PC-9 (cell line): ENCODE data around the gene TBL2. TPM values are rescaled to one million over a fixed set of nuclear protein-coding genes. Genes with fewer than 3 reads are reported as not detected.
"Not testable (repeated sequence)": the region's sequence is repeated elsewhere in the genome, so short reads cannot be mapped to it uniquely, and the experiment has no call there.

Source experiments
- BruUV-seq: library from RNA; stranded (reverse); fragments of 400-500 nt; replicated peaks from 2 replicates; lab custom pipeline; 2021; lab: Mats Ljungman, UMichigan
- CTCF ChIA-PET: fragments of 300-600 bp; sonication (Branson Sonifier 250); formaldehyde crosslinking; loops from one replicate; lab custom pipeline; 2022; ENCODE audit warnings: antibody characterized with exemption; lab: Charles Lee
- POLR2A ChIA-PET: fragments of 300-600 bp; sonication (Branson Sonifier 250); formaldehyde crosslinking; loops from one replicate; lab custom pipeline; 2022; ENCODE audit warnings: antibody characterized with exemption; ENCODE audit not compliant: unreplicated experiment; lab: Charles Lee
- DNase-seq, 2 experiments: peaks; one replicate each; pipeline versions ENCODE4 v3.0.0 to v3.0.0-alpha.2; 2015 to 2022; ENCODE audit warnings: mixed read lengths in 1 of 2
- H2AFZ ChIP-seq: fragments of 200-600 bp; sonication (generic); 2 replicates; pipeline ENCODE4 v1.8.1; 2017; ENCODE audit warnings: antibody characterized with exemption
- H3F3A ChIP-seq: fragments of 200-600 bp; sonication (generic); 2 replicates; pipeline ENCODE4 v1.8.1; 2017; ENCODE audit warnings: antibody characterized with exemption, mild to moderate bottlenecking, low read depth; ENCODE audit not compliant: insufficient read depth
- H3K27ac ChIP-seq: fragments of 200-600 bp; sonication (generic); 2 replicates; pipeline ENCODE4 v1.6.1; 2016; ENCODE audit warnings: mixed run types
- H3K27me3 ChIP-seq: fragments of 200-600 bp; sonication (generic); 2 replicates; pipeline ENCODE4 v1.6.1; 2016; ENCODE audit warnings: low read depth, mixed run types; ENCODE audit not compliant: insufficient read depth
- H3K36me3 ChIP-seq: fragments of 200-600 bp; sonication (generic); 2 replicates; pipeline ENCODE4 v1.6.1; 2016; ENCODE audit warnings: low read depth, mixed run types
- H3K4me1 ChIP-seq: fragments of 200-600 bp; sonication (generic); replicated peaks from 2 replicates; pipeline ENCODE4 v1.6.1; 2016; ENCODE audit warnings: mixed run types; ENCODE audit not compliant: insufficient read depth
- H3K4me2 ChIP-seq: fragments of 200-600 bp; sonication (generic); 2 replicates; pipeline ENCODE4 v1.6.1; 2017; ENCODE audit warnings: mixed run types
- H3K4me3 ChIP-seq: fragments of 200-600 bp; sonication (generic); 2 replicates; pipeline ENCODE4 v1.6.1; 2016; ENCODE audit warnings: mixed run types
- H3K79me2 ChIP-seq: fragments of 200-600 bp; sonication (generic); 2 replicates; pipeline ENCODE4 v1.6.1; 2017; ENCODE audit warnings: low read depth, mixed run types
- H3K9me2 ChIP-seq: fragments of 200-600 bp; sonication (generic); 2 replicates; pipeline ENCODE4 v1.8.1; 2017; ENCODE audit warnings: mild to moderate bottlenecking; ENCODE audit not compliant: insufficient read depth
- H3K9me3 ChIP-seq: fragments of 200-600 bp; sonication (generic); 2 replicates; pipeline ENCODE4 v1.8.1; 2016; ENCODE audit warnings: low read depth; ENCODE audit not compliant: insufficient read depth
- H4K20me1 ChIP-seq: fragments of 200-600 bp; sonication (generic); 2 replicates; pipeline ENCODE4 v1.8.1; 2017; ENCODE audit not compliant: insufficient read depth
- CTCF ChIP-seq: fragments of 200-600 bp; sonication (generic); conservative IDR thresholded peaks from 2 replicates; pipeline ENCODE4 v1.6.1; 2017; ENCODE audit warnings: mixed run types, antibody characterized with exemption, mild to moderate bottlenecking, moderate library complexity
- EZH2 ChIP-seq: fragments of 200-600 bp; sonication (generic); IDR thresholded peaks from 2 replicates; pipeline ENCODE4 v1.8.0; 2017; ENCODE audit warnings: antibody characterized with exemption, low read depth
- intact Hi-C: fragments of 100-400 bp; cut with micrococcal nuclease; formaldehyde crosslinking; loops from one replicate; pipeline ENCODE4 v1.10.0; 2022; ENCODE audit not compliant: unreplicated experiment
- total RNA-seq: library from RNA; stranded (reverse); gene quantifications from 2 replicates; pipeline ENCODE4 v1.2.3, GENCODE V29; 2021

The TBL2 gene
- total RNA-seq, 1 experiment from 2014 or later, result 49.2 TPM

DNA sequence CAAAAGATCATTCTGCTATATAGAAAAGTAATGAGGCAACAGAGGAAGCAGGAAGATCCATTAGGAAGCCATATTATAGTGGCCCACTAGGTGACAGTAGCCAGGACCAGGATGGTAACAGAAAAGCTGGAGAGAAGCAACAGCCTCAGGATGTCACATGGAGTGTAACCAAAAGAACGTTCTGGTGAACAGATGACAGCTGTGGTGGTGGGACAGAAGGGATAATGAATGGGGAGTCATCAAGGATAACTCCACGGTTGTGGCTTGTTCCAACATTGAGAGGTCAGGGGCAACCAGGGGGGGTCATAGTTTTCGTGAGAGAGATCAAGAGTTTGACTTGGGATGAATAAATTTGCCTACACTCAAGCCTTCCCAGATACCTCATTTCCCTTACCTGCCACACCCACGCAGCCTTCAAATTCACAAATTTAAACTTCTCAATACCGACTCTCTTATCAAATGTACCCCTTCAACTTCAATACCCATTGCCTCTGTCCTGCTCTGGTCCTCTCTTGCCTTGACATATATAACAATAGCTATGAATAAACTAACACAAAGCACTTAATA, 9.3 kb downstream of the TBL2 start:
- no peaks in the 10 kb centered on the region for H3K27me3 ChIP-seq
- no peaks in the 10 kb centered on the region for H3K9me3 ChIP-seq
- H3K4me1 ChIP-seq, result no peaks in the 10 kb centered on the region
- H3K27ac ChIP-seq, result no peak overlapping the region
- TF ChIP-seq EZH2, result no peak
- TF ChIP-seq CTCF, result no peak
- CTCF ChIA-PET, result interaction anchor here (0.5 to 0.6 kb wide), 2 partner anchors 164 to 1039 kb away, joined by 4 to 7 read pairs; no protein-coding TSS in a partner anchor
- H3K4me2 ChIP-seq, result no peak overlapping the region
- intact Hi-C loops, result no loop called here
- H3F3A ChIP-seq, result peaks cover 35% of the 10 kb centered on the region; the same call in 1 of the 2 replicates
- no peak for DNase-seq
- no peaks in the 10 kb centered on the region for H3K79me2 ChIP-seq
- no peak overlapping the region for H3K4me3 ChIP-seq
- no peaks in the 10 kb centered on the region for H3K9me2 ChIP-seq
- no peak overlapping the region for H2AFZ ChIP-seq
- POLR2A ChIA-PET, result interaction anchor here (0.7 kb wide), 1 partner anchor 103 kb away, joined by 4 read pairs; no protein-coding TSS in a partner anchor
- peaks cover 21% of the 10 kb centered on the region for H3K36me3 ChIP-seq
- BruUV-seq, result no TSS peak
- H4K20me1 ChIP-seq, result peaks cover 3% of the 10 kb centered on the region

- Histone ChIP-seq H3K4me1 (no peaks in the 10 kb centered on the region), H3K9me3 (no peaks in the 10 kb centered on the region), H2AFZ (no peak overlapping the region), H3K79me2 (no peaks in the 10 kb centered on the region), H4K20me1 (no peaks in the 10 kb centered on the region; the same call in none of the 2 replicates), H3K36me3 (0 out of 2 replicates have a peak, but pooled peaks cover 13% of the 10 kb centered on the region), H3K4me3 (no peak overlapping the region), H3K27ac (no peak overlapping the region), H3K4me2 (no peak overlapping the region), H3K9me2 (no peaks in the 10 kb centered on the region), H3F3A (peaks cover 35% of the 10 kb centered on the region; the same call in 1 of the 2 replicates), H3K27me3 (no peaks in the 10 kb centered on the region)
- intact Hi-C loops, result no loop called here
- ChIA-PET CTCF (no interaction called here), POLR2A (interaction anchor here (0.6 to 0.7 kb wide), 2 partner anchors 10 to 150 kb away, joined by 10 read pairs; partner anchors contain the start of gene TBL2)
- no TSS peak for BruUV-seq
- no peak for DNase-seq
- TF ChIP-seq EZH2, result no peak
These were observed 10.3 kb downstream of the TBL2 start for GRCh38 chr7:73567846-73568685.

GRCh38 chr7:73567140-73567539, 11.2 kb downstream of the TBL2 start:
- Histone ChIP-seq H3K27ac (no peak overlapping the region), H3K9me3 (no peaks in the 10 kb centered on the region), H3K4me1 (no peaks in the 10 kb centered on the region), H4K20me1 (no peaks in the 10 kb centered on the region; the same call in none of the 2 replicates), H3K79me2 (no peaks in the 10 kb centered on the region), H3K36me3 (0 out of 2 replicates have a peak, but pooled peaks cover 4% of the 10 kb centered on the region), H2AFZ (no peak overlapping the region), H3F3A (peaks cover 35% of the 10 kb centered on the region; the same call in 1 of the 2 replicates), H3K27me3 (no peaks in the 10 kb centered on the region), H3K4me2 (no peak overlapping the region), H3K4me3 (no peak overlapping the region), H3K9me2 (no peaks in the 10 kb centered on the region)
- intact Hi-C loops, result no loop called here
- POLR2A ChIA-PET, result interaction anchor here (0.7 kb wide), 1 partner anchor 11 kb away, joined by 10 read pairs; the partner anchor contains the start of gene TBL2
- BruUV-seq, result no TSS peak
- TF ChIP-seq EZH2, result no peak
- TF ChIP-seq CTCF, result no peak
- no peak for DNase-seq
- CTCF ChIA-PET, result no interaction called here

GRCh38 chr7:73566431-73566830, 11.9 kb downstream of the TBL2 start:
- intact Hi-C loops, H3K27ac ChIP-seq, H3K9me3 ChIP-seq, BruUV-seq, H2AFZ ChIP-seq, CTCF ChIA-PET, H3K36me3 ChIP-seq, H3K4me2 ChIP-seq, H3K79me2 ChIP-seq, H4K20me1 ChIP-seq, H3K27me3 ChIP-seq, DNase-seq, H3K4me1 ChIP-seq, H3K4me3 ChIP-seq, H3K9me2 ChIP-seq: not testable (repeated sequence)
- POLR2A ChIA-PET, result interaction anchor here (0.6 to 0.7 kb wide), 2 partner anchors 34 to 111 kb away, joined by 3 to 7 read pairs; no protein-coding TSS in a partner anchor
- peaks cover 35% of the 10 kb centered on the region; the same call in 1 of the 2 replicates for H3F3A ChIP-seq
